HG03064 (cell line): ENCODE results near the gene TNNC1.

ENCODE experiments used
- ATAC-seq: cut with Tn5 transposase; IDR thresholded peaks from one replicate; pipeline ENCODE4 v1.9.1; 2021; ENCODE audit warnings: low read depth; ENCODE audit not compliant: unreplicated experiment

The TNNC1 gene

DNA sequence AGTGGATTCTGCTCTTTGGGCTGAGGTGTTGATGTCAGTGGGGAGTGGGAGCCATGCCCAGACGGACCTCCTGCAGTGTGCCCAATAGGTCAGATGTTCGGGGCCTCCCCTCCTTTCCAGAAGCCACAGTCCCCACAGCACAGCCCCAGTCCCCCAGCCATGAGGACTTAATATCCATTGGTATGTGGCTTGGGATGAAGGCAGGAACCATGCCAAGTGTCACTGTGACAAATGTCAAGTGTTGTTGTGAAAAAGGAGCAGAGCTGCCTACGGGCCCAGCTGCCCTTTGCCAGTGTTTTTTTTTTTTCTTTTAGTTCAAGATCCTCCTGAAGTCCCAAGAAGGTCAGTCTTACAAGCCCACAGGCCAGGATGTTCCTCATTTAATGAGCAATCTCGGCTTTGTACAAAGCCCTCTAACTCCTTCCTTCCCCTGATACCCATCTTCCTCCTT, 21.1 kb downstream of the TNNC1 start:
- no peak for ATAC-seq

DNA sequence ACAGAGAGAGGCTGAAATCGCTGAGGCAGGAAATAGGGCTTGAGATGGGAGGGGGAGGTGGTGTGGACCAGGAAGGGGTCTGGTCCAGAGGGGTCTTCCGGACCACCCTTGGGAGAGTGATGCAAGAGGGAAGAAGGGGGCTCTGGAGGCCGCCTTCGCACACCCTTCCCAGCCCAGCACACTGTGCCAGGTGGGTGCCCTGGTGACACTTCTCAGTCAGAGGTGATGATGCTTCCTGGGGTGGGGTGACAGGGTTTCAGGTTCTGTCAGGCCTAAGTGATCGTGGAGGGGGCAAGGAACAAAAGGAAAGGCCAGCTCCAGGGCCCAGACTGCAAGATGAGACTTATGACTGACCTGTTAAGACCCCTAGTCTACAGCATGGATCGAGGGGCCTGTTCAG, 21.6 kb downstream of the TNNC1 start:
- ATAC-seq: no peak

DNA sequence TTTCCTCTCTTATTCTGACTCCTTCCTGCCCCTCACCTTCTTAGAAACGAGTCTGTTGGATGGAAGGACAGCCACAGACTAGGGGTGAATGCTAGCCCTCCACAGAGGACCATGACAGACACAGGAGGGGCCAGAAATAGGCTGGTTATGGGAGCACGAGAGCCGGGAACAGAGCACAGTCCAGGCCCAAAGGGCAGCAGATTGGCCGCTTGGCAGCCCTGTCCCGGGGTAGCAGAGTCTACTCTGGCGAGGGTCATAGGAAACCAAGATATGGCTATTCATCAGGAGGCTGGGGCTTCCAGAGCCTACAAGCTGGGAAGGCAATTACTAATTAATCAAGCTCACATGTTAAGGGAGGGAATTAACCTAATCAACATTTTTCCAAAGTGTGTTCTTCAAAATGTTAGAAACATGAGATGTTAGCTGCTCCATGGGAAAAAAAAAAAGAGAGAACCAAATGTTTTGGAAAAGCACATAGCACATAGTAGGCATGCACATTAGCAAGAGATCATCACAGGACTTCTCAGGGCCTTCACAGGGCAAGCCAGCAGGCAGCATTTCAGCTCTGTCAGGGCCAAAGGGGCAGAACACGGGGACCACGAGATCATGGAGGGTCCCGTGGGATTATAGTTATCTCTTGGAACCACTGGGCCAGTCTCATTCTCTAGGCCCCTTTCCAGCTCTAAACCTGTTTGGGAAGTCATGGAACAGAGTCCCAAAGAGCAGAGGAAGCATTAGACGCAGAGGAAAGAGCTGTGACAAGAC, 22.2 kb downstream of the TNNC1 start:
- ATAC-seq: no peak

DNA sequence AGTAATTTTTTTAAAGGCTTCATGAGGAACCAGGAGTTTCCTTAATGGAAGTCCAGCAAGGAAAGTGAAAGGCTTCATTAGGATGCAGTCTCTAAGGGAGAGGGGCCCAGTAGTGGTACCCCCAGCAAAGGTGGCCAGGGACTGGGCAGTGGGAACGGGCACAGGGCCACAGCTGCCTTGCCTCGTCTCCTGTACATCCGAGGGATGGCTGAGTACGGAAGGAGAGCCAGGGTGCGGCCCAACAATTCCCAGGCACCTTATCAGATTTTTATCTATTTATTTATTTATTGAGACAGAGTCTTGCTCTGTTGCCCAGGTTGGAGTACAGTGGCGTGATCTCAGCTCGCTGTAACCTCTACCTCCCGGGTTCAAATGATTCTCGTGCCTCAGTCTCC, 23.4 kb downstream of the TNNC1 start:
- ATAC-seq: no peak

DNA sequence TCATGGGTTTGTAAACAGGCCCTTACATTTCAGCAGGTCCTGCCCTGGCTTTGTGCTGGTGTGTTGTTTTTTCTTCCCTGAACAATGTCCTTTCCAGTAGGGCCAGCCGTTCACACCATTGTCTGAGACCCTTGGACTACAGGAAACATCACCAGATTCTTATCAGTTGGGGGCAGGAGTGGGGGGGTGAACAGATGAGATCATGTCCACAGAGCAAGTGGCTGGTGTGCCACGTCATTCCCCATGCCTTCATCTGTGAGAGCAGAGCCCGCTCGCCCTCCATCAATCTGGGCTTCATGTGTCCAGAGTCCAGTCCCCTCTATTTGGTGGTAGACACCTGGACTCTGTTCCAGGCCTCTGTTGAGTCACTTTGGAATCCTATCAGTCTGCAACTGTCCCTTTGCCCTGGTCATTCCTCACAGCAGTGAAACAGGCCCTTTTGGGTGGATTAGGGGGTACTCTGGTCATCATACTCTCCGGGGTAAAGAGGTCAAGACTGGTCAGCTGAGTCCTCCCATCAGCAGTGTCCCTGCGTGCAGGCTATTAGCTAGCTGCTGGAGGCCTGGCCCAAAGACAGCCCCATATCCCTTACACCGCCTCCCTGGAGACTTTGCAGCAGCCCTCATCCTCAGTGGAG, 23.9 kb downstream of the TNNC1 start:
- ATAC-seq: no peak

DNA sequence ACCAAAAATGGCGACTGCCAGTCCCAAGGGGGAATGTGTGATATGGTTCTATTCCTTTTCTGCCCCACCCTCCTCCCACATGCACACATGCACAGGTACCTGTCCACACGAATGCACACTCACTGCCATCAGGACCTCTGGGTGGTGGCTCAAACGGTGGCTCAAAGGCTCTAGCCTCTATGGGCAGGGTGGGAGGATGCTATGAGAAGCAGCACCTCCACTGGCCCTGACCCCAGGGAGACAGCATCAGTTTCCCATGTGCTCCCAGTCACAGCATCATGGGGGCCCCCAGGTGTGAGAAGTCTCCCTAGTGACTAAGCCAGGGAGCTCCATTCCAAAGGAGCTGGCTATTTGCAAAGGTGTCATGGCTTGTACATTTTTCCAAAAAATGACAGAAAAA, 24.8 kb downstream of the TNNC1 start:
- no peak for ATAC-seq

DNA sequence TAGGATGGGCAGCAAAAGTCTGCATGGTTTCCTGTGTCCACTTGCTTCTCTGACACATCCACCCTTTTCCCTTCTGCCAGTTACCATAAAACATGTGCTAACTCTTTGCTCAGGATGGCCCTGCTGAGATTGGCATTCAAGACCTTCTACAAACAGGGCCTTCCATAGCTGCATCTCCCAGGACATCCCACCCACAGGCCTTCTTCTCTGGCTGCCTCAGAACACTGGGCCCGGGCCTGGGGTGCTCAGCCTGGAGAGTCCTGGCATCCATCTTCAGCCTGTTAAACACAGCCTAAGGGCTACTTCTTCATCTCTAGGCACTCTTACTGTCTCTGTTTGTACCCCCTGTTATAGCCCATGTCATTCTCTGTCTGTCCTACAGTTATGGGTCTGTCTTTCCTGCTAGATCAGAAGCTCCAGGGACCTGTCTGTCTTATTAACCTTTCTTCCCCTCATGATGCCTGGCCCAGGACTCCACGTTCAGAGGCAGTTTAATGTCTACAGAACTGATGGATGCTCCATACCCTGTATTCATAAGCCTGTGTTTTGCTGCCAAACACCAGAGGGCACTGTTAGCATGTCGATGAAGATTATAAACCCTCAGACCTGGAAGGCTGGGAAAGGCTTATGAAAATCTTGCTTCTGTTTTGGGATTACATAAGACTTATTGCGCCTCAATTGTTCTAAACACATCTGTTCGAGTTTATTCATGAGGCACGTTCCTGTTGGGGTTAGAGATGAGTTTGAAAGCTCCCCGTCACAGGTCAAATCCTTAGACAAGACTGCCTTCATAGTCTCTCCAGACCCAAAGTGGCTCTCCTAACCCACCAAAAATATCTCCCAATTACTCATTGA, 25.5 kb downstream of the TNNC1 start:
- no peak for ATAC-seq

DNA sequence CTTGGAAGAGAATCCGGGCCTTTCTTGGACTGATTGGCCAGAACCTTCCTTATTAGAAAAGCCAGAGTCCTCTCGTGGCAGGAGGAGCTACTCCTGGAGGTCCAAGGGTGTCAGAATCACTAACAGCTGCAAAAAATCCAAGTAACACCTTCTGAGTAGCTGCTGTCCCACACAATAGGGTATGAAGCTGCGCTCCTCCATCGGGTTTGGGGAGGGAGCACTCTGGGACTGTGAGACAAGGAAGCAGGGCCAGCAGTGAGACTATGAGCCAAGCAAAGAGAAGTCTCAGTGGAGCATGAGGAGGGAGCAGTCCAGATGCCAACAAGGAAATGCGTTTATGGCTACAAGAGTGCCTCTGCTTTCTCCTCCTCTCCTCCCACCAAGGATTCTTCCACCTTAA, 30.7 kb downstream of the TNNC1 start:
- ATAC-seq: no peak

DNA sequence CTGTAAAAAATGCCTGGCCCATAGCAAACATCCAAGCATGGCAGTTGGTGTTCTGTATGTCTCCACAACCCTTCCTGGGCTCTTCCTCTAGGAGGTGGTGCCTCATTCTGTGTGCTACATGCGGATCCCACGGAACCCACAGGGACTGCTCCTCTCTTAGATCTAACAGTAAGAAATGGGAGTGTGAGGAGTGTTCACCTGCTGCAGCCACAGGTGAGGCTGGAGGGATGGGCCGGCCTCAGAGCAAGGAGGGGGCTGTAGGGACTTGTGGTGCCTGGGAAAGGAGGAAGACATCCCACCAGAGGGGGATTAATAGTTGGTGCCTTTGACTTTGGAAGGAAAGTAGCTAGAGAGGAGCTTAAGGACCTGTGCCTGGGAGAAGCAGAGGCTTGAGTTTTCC, 31.2 kb downstream of the TNNC1 start:
- ATAC-seq: no peak

DNA sequence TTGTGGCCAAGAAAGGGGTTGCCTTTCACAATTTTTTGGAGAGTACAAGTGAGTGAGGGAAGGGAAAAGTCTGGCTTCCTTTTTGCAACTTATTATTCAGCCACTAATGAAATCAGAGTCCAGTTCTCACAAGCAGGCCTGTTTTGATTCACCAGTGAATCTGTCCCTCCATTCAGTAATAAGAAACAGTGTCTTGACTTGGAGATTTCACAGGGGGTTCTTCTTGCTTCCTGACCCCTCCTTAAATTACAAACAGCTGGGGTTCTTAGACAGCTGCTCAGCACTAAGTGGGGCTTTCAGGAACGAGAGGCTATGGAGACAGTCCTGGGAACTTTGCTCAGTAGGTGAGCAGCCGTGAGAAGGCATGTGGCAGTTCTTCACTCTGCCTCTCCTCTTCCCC, 33.5 kb downstream of the TNNC1 start:
- ATAC-seq: no peak

DNA sequence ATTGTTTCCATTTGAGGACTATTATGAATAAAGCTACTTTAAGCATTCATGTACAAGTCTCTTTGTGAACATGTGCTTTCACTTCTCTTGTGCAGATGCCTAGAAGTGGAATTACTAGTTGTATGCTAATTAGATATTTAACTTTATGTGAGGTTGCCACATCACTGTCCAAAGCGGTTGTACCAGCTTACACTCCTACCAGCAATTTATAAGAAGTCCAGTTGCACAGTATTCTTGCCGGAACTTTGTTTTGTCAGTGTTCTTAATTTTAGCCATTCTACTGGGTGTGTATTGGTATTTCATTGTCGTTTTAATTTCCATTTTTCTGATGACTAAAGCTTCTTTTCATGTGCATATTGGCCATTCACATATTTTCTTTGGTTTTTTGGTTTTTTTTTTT, 38.0 kb downstream of the TNNC1 start:
- ATAC-seq: no peak

DNA sequence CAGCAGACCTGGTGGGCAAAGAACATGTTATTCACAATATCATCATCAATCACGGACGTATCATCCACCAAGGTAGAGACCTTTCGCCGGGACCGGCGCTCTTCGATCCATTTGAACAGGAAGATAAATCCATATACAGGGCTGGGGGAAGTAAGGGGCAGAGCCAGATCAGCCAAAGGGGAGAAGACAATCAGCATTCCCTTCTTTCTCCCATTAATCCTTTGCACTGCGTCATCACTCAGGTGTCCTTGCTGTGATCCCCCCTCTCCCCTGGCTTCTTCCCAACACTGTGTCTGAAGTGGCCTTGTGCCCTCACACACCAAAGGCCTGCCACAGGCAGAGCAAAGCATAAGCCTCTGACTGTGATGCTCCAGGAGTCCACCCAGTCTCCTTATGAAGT, 45.4 kb downstream of the TNNC1 start:
- no peak for ATAC-seq

DNA sequence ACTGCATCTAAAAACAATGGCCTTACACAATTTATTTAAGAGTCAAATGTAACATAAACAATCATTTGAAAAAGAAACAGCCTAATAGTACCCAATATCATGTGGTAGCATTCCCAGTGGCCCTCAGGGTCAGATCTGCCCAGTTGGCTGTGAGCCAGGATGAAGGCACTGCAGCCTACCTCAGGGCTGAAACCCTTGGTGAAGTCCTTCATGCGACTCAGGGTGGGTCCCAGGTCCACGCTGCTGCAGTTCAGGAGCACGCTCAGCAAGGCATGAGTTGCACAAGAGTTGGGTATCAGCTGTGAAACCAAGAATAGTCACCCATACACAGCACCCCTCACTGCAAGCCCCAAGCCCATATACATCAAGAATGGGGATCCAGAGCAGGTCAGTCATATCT, 46.1 kb downstream of the TNNC1 start:
- no peak for ATAC-seq

DNA sequence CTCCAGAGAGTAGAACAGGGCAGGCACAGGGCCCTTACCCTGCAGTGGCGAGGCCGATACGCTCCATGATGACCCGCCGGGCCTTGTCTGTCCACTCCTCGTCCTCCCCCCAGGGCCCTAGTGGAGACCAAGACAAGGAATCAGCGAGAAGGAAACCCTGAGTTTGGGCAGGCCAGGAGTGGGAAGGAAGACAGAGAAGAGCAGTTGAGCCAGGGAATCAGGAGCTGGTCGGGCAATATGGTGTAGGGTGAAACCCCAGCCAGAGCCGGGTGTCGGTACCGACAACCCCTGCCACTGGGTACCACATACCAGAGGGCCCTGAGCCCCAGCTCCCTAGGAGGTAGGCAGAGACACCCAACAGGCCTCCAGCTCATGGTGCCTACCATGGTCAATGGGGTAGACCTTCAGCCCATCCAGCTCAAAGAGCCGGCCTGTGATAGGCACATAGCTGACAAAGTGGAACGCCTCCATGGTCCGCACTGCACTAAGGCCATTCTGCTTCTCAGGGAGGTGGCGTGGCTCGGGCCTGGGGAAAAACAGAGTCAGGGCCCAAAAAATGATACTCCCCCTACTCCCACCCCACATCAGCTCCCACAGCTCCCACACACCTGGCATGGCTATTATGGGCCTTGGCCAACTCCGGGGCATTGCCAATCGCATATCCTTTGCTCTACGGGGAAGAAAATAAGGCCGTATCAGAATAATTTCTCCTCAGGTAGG, 46.9 kb downstream of the TNNC1 start:
- no peak for ATAC-seq

DNA sequence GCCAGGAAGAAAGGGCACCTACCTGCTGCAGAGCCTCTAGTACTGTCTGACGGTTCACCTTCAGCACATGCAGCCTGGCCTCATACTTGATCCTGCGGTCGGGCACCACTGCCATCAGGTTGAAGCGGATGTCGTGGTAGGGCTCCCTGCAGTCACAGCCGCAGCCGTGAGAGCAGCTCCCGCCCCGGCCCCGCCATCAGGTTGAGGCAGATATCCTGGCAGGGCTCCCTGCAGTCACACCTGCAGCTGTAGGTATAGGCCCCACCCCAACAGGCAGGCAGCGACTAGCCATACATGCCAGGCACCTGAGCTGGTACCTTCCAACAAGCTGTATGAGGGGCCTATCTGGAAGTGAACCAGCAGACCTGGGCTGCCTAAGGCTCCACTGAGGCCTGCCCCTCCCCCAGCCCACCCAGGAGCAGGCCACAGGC, 47.6 kb downstream of the TNNC1 start:
- no peak for ATAC-seq

DNA sequence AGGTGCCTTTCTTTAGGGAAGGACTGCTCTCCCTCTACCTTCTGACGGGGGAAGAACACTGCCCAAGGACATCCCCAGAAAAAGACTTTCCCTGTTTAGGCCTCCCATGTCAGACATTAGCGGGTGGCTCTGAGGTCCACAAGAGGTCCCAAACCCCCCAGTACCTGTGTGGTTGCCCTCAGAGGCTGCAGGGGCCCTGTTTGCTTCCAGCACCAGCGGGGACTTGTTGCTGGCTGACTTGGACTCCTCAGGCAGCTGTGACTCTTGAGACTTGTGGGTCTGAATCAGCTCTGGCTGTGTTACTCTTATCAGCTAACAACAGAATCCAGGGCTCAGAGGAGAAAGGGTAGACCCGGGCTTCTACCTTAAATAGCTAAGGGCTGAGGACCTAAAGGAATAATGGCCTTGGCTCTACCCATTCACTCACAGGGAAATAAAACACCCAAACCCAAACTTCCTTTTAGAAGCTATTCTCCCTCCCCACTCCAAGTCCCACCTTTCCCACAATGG, 48.2 kb downstream of the TNNC1 start:
- no peak for ATAC-seq

DNA sequence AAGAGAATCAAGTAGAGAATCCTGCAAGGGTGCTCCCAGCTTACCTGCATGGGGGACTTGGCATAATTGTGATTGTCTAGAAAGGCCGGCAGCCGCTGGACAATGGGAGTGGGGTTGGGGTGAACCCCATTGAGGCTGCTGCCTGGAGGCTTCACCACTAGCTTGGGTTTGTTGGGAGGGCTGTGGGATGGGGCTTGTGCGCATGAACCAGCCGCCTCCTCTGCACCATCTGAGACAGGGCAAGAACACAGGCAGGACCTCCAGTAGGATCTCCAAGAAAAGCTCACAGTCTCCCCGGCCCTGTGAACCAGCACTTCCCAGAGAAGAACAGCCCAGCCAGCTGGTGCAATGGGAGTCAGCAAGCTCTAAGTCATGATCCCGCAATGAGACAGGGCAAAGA, 48.8 kb downstream of the TNNC1 start:
- ATAC-seq: no peak

DNA sequence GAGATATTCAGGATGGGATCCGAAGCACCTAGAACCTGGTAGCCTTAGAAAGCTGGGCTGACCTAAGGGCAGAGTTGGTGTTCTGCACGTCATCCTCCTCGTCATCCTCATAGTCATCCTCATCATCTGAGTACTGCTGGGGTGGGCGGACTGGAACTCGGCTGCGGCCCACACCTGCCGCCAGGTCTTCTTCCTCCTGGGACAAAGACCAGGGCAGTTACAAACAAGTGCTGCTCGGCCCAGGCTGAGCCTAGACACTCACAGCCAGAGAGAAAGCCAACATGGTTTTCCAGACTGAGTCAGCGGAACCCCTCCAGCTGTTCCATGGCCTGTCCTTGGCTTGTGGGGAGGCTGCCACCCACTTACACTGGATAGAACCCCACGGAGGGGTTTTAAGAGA, 49.5 kb downstream of the TNNC1 start:
- ATAC-seq: no peak

DNA sequence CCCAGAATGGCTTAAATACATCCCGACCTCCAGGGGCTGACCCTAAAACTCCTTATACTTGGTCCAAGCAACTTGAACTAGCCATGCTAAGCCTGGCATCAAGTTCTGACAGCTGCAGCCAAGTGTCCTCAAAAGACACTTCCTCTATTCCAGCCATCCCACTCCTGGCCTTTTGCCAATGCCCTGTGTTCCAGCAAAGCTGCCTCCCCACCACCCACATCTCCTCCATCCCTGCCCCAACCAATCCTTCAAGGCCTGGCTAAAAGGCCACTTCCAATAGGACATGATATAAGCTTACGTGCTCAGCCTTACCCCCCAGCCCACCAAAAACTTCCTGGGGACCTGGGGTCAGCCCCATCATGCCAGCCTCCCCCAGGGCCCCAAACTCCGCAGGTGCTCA, 49.9 kb downstream of the TNNC1 start:
- no peak for ATAC-seq

DNA sequence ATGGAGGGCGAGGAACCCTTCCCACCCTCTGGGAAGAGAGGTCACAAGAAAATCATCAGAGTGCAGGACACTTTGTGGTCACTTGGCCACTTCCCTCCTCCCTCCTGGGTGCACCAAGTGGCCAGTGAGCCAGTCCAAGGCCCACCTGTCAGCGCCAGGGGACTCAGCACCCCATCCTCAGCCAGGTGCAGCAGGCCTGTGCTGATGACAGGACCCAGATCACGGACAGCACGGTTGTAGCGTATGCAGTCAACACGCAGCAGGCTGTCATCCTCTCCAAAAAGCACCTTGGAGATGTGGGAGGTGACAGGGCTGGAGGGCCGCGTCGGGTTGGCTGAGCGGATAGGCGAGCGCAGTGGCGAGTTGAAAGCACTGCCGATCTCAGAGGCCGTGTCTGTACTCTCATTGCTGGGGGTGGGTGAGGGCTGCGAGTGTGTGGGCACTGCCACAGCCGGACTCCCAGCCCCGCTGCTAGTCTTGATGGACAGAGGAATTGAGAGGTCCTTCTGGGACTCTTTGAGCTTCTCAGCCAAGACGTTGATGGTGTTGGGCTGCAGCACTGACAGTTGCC, 50.5 kb downstream of the TNNC1 start:
- no peak for ATAC-seq
